NCI-H345 (cell line): Measurements from ENCODE around the gene CLPSL2.

Experiments used
- DNase-seq: peaks from one replicate; lab custom pipeline; 2025; lab: John Stamatoyannopoulos, UW

The CLPSL2 gene

DNA sequence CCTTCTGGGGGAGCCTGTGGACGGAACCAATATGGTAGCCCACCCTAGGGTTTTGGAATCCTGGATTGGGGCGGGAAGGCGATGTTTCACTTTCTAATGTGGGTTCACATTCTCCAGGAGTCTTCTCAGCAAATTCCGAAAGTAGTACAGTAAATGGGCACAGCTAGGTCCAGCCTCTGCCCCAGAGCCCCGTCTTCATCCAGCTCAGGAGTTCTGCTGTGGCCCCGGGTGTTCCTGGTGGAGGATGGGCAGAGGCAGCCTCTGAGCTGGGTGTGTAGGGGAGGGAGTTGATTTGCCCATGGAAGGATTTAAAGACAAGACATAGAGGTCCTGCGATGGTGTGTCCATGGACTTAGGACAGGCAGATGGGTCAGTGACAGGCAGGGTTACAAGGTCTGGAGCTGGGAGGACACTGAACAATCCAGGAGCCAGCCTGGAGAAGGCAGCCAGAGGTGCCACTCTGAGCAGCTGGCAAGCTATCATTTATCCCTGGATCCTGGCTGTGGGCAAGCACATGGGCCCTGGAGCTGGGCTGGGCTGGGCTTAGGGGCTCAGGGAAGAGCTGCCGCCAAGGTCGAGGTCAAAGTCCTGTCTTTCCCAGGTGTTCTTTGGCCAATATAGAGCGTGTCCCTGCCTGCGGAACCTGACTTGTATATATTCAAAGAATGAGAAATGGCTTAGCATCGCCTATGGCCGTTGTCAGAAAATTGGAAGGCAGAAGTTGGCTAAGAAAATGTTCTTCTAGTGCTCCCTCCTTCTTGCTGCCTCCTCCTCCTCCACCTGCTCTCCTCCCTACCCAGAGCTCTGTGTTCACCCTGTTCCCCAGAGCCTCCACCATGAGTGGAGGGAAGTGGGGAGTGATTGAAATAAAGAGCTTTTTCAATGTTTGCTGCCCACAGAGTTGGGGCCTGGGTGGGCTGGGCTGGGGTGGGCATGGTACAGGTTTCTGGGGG lies 11.1 kb downstream of the CLPSL2 start:
- DNase-seq, result no peak

DNA sequence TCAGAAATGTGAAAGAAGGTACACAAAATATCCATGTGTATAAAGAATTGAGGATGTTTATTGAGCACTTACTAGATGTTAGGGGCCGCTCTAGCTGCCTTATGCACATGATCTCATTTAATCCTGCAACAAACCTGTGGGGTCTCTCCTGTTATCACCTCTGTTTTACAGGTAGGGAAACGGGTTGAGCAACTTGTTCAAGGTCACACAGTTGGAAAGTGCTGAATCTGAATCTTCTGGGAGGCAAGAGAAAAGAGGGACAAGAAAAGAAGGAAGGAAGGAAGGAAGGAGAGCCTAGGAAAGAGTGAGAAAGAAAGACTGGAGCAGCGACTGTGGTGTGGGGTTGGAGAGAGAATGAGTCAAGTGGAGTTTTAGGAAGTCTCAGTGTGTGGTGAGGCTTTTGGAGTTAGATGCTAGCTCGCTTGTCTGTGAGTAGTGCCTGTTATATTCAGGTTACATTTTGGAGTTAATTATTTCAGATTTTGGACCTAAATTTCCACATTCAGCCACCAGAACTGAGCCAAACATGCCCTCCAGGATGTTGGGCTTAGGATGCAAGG lies 12.1 kb downstream of the CLPSL2 start:
- no peak for DNase-seq

DNA sequence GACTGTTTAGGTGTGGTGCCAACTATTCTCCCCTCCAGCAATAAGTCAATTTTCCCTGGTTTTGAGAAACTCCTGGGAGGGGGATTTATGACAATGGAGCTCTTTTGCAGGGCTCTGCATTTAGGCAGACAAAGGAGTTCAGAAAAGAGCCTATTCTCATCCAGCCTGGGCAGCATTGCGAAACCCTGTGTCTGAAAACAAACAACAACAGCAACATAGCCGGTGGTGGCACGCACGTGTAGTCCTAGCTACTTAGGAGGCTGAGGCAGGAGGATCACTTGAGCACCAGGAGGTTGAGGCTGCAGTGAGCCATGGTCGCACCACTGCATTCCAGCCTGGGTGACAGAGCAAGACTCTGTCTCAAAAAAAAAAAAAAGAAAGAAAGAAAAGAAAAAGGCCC lies 14.3 kb downstream of the CLPSL2 start:
- no peak for DNase-seq

DNA sequence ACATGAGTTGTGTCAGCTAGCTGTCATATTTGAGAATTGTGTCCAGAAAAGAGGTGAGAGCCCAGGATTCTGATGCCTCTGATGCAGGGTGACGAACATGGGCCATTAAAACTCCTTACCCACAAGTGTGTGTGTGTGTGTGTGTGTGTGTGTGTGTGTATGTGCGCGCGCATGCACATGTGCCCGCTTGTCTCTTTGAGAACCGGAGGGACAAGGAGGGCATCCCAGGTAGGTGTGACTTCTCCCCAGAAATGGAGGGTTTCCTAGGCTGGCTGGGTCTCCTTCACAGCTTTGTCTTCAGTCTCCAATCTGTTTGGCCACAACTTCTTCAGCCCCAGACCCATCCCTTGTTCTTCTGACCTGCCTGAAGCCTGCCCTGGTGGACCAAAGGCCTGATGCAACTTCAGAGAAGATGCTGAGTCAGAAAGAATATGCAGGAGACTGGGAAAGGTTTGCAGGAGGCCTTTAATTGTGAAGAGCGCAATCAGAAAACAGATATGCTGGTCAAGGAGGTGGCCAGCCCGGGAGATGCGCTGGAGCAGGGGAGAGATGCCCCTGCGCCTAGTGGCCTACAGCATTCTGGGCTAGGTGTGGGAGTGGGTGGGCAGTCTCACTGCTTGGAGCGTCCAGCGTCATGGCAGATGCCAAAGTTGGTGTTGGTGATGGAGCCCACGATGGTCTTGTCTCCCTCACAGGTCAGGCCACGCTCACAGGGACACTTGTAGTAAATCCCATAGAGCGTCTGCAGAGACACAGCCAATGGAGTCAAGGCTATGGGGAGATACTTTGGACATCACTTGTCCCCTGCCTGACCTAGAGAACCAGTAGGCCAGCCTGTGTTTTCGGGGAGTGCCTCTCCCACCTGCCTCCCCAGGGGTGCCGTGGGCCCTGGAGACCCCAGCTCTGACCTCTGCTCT lies 18.4 kb downstream of the CLPSL2 start:
- no peak for DNase-seq

DNA sequence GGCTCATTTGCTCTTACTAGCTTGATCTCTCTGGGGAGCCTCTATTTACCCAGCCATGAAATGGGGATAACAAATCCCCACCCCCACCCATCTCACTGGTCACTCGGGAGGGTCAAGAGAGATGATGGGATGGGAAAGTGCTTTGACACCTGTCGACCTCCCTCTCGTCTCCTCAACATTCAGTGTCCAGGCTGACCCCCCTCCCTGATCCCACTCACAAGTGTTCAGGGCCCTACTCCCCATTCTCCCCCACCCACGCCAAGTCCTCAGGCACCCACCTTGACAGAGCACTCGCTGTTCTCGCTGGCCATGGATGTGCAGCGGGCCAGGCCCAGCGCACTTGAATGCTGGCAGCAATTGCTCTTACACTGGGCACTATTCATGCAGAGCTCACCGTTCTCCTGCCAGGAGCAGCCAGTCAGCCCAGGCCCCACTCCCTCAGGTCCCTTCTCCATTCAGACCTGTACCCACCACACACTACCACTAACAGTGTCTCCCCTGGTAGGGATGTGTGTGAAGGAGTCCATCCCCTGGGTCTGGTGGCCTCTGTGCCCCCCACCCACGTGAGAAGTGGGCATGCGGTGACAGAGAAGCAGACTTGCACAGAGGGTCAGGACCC lies 19.2 kb downstream of the CLPSL2 start:
- no peak for DNase-seq

DNA sequence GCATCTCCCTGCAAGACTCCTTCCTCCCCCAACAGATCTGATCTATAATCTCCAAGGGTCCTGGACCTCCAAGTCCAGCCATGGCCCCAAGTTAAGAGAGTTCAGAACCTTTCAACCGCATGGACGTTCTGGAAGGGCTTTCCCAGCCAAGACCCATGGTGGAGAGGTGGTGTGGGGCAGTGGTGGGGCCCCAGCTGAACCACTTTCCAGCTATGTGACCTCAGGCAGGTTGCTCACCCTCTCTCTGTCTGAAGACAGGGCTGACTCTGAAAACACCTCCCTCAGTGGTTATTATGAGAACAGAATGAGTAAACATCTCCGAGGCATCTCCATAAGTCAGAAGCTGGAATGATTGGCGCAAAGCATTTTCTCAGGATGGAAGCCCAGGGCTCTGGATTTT lies 19.8 kb downstream of the CLPSL2 start:
- DNase-seq, result no peak

DNA sequence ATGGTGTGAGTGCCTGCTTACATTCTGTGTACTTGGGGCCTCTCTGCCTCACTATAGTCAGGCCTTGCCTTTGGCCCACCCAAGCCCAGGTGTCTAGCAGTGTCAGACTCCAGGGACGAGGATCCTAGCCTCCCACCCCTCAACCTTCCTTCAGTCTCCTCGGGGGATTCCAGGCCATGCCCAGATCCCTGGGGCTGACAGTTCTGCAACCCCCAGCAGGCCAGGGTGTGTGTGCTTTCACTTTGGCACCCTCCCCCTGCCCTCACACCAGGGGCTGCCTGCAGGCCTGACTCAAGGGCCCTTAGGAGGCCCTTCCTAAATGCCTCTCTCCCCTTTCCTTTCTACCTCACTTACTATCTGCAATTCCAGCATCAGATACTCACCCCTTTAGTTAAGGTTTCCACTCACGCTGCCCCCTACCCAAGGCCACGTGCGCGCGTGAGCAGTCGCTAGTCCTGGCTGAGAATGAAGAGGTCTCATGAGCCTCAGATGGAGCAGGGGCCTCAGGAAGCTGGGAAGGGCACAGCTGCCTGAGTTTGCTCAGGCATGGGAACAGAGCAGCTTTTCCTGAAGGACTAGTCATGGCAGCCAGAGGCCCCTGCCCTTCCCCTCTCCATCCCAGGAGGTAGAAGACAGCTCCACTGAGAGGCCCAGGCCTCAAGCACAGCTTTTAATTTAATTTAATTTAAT lies 21.6 kb downstream of the CLPSL2 start:
- no peak for DNase-seq

DNA sequence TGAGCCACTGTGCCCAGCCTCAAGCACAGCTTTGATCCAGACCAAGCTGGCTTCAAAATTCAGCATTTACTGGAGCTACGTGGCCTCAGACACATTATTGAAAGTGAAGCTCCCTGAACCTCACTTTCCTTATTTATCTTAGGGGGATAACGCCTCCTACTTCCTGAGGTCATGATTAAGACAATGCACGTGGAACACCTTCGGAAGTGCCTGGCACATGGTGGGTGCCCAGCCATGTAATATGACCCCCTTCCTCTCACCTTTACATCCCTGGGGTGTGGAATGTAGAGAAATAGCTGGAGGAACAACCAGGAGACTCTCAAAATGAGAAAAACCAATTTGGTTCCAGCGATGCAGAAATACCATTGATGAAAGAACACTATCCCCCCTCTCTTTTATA lies 22.3 kb downstream of the CLPSL2 start:
- DNase-seq, result no peak

DNA sequence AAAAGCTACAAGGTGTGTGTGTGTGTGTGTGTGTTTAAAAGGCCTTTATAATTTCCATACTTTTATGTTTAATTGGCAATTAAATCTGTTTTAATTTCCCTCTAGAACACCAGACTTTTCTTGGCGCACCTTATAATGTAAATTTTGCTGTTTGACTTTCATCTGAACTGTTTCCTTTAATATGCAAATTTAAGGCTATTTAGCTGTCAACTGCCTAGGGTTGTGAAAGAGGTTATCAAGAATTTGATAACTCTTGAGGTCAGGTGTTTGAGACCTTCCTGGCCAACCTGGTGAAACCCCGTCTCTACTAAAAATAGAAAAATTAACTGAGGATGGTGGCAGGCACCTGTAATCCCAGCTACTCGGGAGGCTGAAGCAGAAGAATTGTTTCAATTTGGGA lies 24.8 kb downstream of the CLPSL2 start:
- DNase-seq, result no peak

DNA sequence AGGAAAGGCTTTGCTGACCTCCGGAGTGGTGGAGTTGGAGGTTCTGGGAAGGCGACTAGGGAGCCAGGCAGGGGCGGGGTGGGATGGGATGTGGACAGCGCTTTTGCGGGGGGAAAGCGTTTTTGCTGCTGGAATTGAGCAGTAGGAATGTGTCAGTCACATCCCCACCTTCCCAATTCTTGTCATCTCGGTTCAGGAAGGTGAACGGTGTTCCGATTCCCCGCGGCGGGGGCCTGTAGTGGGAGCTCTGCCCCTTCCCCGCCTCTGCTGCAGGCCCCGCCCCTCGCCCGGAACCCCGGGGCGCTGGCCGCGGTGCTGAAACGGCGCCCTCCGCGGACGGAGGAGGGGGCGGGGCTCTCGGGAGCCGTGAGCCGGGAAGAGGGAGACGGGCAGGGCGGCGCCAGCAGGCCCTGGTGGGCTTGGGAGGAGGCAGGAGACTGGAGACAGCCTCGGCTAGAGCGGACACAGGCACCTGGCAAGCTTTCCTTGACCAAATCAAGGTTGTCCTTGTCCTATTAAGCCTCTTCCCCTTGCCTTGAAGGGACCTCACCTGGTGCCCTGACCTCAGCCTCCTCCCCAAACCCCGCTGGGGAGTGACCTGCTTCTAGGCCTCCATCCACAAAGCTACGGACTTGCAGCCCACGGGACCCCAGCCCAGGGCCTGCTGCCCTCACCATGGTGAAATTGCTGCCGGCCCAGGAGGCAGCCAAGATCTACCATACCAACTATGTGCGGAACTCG lies 28.8 kb downstream of the CLPSL2 start, which contains the start of gene LHFPL5:
Gene LHFPL5 (plus strand): TSS at position 357 of the 741 bp plus-strand sequence. CDS start 319 bp downstream, at position 676.
- DNase-seq, result peak; percentile 80

DNA sequence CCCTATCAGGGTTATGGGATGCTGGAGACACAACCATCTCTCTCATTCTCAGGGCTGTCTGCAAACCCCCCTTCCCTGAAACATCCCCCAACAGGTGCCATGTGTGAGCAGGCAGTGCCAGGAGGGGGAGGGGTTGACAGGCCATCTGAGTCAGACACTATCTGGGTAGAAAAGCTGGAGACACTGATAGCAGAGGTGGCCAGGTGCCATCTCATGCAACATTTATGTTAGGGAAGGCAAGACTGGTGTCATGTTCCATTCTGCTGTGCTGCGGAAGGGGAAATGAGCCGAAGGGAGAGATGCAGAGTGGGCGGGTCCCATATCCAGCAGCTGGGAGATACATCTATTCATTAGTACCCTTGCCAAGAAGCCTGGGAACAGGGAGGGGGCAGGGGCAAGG lies 32.3 kb downstream of the CLPSL2 start:
- DNase-seq, result peak; percentile 94

DNA sequence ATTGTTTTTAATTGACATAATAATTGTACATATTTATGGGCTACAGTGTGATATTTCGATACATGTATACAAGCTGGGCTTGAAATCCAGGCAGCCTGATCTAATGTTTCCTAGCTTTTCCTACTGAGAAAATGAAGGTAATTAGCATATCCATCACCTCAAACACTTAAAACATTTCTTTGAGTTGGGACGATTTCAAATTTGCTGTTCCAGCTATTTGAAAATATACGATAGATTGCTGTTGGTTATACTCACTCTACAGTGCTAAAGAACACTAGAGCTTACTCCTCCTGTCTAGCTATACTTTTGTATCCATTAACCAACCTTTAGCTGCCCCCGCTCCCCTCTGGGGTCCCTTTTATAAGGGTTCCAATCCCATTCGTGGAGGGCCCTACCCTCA lies 33.4 kb downstream of the CLPSL2 start:
- DNase-seq, result no peak

DNA sequence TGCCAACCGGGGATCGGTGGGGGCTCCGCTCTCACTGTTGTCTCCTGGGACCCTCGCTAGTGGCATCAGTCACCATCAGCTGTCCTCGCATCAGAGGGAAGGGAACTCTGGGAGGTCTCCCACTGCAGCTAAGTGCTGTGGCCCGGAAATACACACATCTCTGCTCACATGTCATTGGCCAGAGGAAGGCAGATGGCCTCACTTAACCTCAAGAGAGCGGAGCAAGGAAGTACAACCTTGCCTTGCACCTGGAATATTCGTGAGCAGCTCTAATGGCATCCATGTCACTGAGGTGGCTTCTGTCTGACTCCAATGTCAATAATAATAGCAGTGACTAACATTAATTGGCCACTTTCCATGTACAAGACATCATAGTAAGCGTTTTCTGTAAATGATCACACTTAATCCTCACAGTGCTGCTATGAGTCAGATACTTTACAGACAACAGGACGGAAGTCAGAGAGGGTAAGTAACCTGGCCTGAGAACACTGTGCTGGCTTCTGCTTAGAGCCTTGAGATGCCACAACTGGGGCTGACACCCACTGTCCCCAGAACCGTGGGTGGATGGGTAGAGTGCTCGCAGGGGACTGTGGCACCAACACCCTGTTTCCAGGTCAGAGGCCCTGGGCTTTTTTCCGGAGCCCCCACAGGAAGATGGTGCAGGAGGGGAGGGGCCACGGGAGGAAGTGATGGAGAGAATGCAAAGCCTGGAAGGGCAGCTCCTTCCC lies 34.7 kb downstream of the CLPSL2 start:
- no peak for DNase-seq

DNA sequence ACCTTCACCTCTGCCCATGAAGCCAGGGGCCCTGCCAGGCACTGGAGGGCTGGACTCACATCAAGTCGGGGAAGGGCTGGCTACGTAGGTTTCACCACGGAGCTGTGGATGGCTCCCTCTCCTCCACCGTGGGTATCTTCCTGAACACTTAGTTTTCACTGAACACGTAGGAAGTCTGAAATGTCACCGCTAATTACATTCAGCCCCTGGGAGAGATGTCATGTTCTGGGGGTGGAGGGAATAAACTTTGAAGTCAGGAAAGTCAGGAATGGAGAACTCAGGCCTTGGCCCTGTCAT lies 35.2 kb downstream of the CLPSL2 start:
- no peak for DNase-seq

DNA sequence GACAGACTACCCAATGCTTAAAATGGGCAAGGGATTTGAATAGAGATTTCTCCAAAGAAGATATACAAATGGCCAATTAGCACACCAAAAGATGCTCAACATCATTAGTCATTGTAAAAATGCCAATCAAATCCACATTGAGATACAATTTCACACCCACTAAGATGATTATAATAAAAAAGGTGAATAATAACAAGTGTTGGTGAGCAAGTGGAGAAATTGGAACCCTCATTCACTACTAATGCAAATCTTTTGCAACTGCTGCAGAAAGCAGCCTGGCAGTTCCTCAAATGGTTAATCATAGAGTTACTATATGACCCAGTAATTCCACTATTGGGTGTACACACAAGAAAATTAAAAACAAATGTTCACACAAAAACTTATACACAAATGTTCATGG lies 41.1 kb downstream of the CLPSL2 start:
- DNase-seq, result no peak

DNA sequence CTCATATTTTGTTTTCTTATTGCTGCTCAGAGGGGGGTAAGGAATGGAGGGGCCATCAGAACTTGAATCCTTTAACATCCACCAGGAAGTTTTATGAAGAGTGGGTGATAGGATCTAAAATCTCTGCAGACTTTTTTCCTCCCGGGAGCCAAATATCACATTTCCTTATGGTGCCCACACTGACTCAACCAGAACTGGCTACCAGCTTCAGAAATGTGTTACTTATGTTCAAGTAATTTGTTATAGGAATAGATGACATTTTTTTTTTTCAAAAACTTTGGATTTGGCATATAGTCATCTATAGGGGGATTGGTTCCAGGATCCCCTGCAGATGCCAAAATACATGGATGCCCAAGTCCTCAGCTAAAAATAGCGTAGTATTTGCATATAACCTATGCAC lies 47.2 kb downstream of the CLPSL2 start:
- DNase-seq, result no peak

DNA sequence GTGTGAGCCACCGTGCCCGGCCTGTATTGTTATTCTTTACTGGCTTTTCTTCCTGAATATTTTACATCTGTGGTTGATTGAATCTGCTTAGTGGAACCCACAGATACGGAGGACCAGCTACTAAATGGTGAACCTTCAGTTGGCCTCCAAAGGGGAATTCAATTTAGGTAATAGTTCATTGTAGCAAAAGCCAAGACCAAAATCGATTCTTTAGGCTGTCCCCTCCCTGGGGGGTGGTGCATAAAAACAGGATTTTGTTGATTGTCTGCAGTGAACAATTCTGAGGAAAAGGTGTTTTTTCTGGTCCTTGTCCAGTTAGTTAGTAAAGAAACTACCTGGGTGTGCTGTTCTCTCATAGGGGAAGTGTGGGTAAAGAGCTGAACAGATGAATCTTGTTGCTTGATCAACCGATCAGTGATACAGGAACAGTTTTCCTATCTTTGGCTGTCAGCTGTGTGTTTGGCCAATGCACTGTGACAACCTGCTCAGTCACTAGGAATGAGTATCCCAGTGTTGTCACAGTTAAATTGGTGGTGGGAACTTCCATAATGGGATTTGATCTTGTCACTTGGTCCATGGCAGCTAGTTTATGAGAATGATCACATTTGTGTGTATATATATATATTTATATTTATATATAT lies 48.3 kb downstream of the CLPSL2 start:
- DNase-seq, result no peak
